Sciatic nerve (tissue), 2 donors: Measurements from ENCODE around the gene TKT. TPM values are rescaled to one million over a fixed set of nuclear protein-coding genes. Genes with fewer than 3 reads are reported as not detected.

Source experiments
- ATAC-seq: fragments of 200-7000 bp; cut with Tn5 transposase; one replicate; pipeline ENCODE4 v1.9.1; 2020; ENCODE audit warnings: mild to moderate bottlenecking, moderate library complexity
- DNase-seq: peaks from one replicate; pipeline ENCODE4 v3.0.0-alpha.2; 2020; ENCODE audit warnings: low spot score
- intact Hi-C: fragments of 100-400 bp; cut with DNase I; formaldehyde crosslinking; loops from one replicate; pipeline ENCODE4 v1.14.2; 2022
- total RNA-seq: library from RNA; stranded (reverse); fragmentation: NEBNext Ultra II Directional; extraction: Animal tissue kit (Norgen Biotek cat#: 25700); gene quantifications from one replicate; pipeline ENCODE4 v1.2.1, GENCODE V29; 2021
- donor health status: DM: no; HTN: no; CAD: no.
- donor health status: DM: no; HTN: no; CAD: no.

TKT gene
- total RNA-seq, 1 donor from 2014 or later, result 219 TPM

DNA sequence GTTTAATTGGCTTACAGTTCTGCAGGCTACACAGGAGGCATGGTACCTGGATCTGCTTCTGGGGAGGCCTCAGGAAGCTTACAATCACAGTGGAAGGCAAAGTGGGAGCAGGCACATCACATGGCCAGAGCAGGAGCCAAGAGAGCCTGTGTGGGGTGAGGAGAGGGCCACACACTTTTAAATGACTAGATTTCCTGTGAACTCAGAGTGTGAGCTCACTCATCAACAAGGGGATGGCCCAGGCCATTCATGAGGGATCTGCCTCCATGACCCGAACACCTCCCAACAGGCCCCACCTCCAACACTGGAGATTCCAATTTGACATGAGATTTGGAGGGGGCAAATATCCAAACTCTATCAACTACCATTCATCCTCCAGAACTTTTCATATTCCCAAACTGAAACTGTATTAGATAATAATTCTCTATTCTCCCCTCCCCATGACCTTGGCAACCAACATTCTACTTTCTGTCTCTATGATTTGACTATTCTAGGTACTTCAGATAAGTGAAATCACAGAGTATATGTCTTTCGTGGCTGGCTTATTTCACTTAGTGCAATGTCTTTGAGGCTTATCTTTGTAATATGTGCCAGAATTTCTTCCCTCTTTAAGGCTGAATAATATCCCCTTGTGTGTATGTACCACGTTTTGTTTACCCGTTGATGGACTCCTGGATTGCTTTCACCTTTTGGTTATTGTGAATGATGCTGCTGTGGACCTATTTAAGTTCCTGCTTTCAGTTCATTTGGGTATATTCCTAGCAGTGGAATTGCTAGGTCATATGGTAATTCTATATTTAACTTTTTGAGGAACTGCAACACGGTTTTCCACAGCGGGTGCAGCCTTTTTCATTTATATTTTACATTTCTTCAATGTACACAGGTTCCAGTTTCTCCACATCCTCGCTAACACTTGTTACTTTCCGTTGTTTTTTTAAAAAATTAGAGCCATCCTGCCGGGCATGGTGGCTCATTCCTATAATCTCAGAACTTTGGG, 43.8 kb downstream of the TKT start:
- ATAC-seq (no peak), DNase-seq (no peak)
- intact Hi-C loops, result no loop called here

DNA sequence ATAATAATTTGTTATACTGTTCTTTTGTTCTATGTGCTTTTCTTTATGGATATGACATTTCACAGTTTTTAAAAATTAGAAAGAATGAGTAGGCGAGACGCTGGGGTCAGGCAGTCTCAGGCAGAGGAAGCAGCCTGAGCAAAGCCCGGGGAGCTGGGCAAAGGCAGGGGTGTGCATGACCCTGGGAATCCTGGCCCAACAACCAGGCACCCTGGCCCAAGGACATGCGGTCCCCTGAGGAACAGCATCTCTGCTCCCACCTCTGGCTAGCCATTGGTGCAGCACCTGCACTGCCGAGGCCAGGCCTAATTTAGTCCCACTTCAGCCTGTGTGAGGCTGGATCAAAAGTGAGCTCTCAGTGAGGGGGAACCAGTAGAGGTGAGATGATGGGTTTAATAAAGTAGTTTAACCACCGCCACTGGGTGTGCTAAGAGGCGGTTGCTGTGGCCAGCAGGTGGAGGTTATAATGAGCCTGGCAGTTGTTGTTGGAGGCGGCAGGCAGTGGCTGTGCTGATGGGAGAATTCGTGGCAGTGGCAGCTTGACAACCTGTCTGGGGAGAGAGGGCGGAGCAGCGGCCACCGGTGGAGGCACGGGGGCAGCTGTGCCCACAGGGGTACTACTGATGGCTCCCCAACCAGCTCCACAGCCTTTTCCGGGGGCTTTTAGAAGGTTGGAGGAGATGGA, 53.3 kb downstream of the TKT start:
- DNase-seq (no peak), ATAC-seq (no peak)
- intact Hi-C loops, result loop anchor here (10.0 kb wide), 1 partner anchor 1152 kb away; no protein-coding TSS in a partner anchor

DNA sequence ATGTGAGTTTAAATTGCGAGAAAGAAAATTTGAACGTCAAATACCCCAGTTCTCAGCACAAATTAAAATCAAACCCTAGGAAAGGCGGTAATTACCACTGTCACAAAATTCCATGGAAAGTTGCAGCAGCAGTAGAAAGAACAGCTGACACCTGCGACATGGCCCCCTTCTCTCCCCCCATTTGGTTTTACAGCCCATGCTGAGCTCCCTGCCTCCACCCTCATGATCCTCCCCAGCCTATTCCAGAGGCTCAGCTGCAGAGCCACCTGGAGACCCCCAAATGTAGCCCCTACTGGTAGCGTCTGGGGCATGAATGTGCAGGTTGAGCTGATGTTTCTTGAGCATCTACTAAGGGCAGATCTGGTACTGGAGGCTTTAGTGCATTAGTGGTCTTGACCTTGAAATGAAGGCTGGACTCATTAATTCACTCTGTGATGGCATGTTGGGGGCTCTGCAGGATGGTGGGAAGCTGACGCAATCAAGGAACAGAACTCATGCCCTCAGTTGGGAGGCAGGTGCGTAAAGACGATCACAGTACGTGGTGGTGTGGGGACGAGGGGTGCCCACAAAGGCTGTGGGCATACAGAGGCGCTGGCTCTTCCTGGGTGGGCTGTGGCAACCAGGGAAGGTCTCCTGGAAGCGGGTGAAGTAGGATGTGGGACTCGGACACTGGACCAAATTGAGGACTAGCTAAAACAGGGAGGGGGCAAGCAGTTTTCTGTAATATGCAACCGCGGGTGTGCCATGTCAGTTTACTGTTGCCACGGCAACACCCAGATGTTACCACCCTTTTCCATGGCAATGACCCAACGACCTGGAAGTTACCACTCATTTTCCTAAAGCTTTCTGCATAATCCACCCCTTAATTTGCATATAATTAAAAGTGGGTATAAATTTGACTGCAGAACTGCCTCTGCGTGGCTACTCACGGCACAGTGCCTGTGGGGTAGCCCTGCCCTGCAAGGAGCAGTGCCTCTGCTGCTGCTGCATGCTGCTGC, 55.0 kb downstream of the TKT start:
- no peak for ATAC-seq
- intact Hi-C loops, result loop anchor here (10.0 kb wide), 1 partner anchor 1154 kb away; no protein-coding TSS in a partner anchor
- DNase-seq, result no peak

DNA sequence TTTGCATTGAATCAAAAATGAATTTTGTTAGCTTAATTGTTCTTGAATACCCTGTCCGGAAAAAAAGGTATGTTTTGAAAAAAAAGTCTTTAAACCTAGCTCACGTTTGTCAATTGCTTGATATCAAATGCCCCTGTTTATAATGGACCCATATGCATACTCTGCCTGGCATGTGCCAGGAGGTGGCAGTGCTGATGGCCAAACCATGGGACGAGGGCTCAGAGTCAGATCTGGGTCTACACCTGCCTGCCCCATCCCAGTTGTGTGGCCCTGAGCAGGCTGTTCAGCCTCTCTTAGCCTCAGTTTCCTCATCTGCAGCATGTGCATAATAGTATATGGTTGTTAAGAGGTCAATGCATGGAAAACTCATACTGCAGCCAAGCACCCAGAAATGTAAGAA, 56.0 kb downstream of the TKT start:
- intact Hi-C loops, result loop anchor here (5.0 to 10.0 kb wide), 2 partner anchors 88 to 1155 kb away; no protein-coding TSS in a partner anchor
- no peak for ATAC-seq
- DNase-seq, result no peak

DNA sequence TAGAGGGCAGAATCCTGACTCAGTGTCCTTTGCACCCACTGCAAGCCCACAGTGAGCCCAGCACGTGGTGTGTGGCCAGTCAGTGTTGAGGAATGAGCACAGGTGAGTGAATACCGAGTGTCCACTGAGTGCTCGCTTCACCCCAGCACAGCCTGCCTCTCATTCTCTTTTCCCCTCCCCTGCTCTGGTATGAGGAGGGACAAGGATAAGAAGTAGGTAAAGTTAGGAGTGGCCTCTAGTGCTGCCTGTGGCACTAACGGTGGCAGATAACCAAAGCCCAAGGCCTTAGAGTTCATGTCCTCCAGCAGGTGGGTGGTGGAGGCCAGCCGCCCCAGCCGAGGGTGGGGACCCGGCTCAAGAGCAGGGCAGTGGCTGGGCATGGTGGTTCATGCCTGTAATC, 56.8 kb downstream of the TKT start:
- DNase-seq (no peak), ATAC-seq (no peak)
- intact Hi-C loops, result loop anchor here (5.0 kb wide), 1 partner anchor 87 kb away; no protein-coding TSS in a partner anchor

DNA sequence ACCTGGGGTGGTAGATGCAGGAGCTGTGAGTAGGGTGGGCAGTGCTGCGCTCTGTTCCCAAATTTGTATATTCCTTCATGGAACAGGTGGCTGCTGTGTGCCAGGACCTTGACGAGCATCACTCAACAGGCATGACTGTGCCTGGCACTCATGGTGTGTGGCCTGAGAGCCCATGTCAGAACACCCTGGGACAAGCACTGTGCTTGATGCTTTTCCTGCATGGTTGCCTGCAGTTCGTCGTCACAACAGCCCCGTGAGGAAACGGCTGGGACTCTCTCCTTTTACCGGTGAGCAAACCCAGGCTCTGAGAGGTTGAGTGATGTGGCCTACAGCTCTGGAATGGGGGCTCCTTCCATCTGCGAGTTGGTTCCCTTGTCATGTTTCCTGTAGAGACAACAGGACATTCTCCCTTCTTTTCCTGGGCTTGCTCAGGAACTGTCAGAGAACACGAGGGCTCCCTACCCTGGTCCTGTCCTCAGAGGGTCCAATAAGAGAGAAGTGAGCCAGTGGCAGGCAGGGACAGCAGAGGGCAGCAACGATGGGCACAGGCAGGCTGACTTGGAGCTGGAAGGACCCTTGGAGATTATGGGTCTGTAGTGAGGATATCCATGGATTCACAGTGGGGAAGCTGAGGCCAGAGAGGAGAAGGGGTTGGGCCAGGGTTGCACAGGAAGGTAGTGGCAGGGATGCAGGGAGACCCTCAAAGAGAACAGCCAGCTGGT, 57.4 kb downstream of the TKT start:
- intact Hi-C loops, result loop anchor here (5.0 kb wide), 1 partner anchor 86 kb away; no protein-coding TSS in a partner anchor
- DNase-seq (no peak), ATAC-seq (no peak)

DNA sequence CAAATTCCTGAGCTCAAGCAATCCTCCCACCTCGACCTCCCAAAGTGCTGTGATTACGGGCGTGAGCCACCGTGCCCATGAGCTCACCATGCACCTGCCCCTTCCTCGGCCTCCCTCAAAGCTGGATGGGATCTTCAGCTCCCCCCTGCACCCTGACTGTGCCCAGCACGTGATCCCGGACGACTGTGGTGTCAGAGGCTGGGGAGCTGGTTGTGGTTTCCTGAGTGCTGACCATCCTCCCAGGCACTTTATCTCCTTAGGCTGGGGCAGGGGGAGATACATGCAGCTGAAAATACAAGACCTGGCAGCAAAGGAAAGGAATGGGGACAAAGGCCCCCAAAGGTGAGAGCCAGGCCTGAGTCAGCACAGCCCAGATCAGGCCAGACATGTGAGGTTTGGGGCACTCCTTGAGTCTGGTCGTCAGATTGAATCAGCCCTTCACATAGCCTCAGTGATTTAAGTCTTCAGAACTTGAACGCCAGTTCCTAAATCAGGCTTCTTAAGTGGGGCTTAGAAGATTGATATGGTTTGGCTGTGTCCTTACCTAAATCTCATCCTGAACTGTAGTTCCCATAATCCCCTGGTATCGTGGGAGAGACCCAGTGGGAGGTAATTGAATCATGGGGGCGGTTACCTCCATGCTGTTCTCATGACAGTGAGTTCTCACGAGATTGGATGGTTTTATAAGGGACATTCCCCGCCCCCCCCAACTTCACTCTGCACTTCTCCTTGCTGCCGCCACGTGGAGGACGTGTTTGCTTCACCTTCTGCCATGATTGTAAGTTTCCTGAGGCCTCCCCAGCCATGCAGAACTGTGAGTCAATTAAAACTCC, 59.0 kb downstream of the TKT start:
- intact Hi-C loops, result loop anchor here (5.0 kb wide), 1 partner anchor 84 kb away; no protein-coding TSS in a partner anchor
- ATAC-seq (no peak), DNase-seq (no peak)

DNA sequence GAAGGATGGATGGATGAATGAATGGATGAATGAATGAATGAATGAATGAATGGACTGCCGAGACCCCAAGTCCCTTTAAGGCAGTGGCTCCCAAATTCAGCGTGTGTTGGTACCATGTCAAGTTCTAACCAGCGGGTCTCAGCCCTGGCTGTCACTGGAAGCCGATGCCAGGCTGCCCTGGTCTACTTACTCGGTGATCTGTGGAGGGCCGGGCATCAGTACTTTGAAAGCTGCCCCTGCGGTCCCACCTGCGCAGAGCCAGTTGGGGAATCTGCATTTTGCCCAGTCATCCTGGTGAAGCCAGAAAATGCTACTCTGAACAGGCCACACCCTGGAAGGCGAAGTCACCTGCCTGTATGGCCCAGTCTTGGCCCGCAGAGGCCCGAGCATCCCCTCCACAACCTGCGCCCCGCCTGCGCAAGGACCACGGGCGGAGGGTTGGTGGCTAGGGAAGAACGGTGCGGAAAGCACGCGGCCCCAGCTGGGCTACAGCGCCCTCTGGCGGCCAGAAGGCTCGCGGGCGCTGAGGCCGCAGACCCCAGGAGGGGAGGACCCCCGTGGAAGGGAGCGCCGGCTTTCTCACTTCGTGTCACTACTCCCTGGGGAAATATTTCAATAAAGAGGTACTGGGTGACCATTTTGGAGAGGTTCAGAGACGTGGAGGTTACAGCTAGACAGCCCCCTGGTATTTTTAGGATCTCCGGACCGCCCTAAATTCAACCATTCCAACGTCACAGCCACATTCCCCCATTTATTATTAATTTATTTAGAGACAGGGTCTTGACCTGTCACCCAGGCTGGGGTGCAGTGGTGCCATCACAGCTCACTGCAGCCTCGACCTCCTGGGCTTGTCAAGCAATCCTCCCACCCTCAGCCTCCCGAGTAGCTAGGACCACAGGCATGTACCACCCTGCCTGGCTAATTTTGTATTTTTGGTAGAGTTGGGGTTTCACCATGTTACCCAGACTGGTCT, 59.9 kb downstream of the TKT start:
- intact Hi-C loops, result loop anchor here (5.0 kb wide), 1 partner anchor 84 kb away; no protein-coding TSS in a partner anchor
- DNase-seq (peak; percentile 78), ATAC-seq (peak; percentile 76)

DNA sequence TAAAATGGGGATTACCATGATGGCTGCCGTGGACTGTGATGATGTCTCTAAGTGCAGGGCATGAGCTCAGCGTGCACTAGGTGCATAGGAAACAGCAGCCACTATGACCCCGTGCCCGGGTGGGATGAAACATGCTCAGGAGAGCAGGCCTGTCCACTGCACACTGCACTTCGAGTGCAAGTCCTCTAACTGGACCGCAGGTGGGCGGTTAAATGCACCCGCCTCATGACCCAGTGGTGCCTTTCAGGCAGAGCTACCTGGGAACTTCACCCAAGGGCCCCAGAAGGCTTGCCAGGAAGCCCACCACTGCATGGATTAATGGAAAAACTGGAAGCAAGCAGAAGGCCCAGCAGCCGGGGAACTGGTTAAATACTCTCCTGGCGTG, 60.8 kb downstream of the TKT start:
- intact Hi-C loops, result loop anchor here (5.0 kb wide), 1 partner anchor 83 kb away; no protein-coding TSS in a partner anchor
- DNase-seq, result no peak
- no peak for ATAC-seq

DNA sequence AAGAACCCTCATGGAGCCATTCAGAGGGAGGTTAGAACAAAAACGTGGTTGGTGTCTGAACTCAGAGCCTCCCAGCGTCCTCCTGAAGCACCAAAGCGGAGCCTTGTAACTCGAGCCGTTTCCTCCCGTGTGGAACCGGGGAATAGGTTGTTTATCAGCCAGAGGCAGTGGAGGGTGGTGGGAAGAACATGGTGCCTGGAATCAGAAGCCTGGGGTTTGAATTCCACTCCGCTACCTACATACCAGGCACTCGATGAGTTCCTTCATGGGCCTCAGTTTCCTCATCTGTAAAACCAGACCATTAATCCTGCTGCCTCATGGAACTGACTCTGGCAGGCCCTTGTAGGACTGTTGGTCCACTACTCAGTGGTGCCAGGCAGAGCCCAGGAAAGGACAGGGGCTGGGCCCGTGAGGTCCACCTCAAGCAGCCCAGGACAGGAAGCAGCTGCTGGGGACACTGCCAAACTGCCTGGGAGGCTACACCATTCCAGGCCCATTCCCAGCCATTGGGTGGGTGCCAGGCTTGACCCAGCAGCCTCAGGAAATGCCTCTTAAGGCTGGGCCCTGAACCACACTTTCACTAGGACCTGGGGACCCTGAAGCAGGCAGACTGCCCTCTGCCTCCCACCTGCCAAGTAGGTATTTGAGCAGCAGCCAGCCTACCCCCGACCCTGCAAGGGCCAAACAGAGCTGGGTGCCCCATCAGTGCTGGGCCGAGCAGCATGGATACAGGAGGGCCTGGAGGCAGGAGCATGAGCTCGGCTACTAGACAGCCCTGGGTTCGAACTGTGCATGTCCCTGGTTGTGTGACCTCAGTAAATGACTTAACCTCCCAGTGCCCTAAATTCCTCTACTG, 61.4 kb downstream of the TKT start:
- DNase-seq, result no peak
- intact Hi-C loops, result loop anchor here (5.0 kb wide), 1 partner anchor 82 kb away; no protein-coding TSS in a partner anchor
- ATAC-seq, result peak; percentile 15

DNA sequence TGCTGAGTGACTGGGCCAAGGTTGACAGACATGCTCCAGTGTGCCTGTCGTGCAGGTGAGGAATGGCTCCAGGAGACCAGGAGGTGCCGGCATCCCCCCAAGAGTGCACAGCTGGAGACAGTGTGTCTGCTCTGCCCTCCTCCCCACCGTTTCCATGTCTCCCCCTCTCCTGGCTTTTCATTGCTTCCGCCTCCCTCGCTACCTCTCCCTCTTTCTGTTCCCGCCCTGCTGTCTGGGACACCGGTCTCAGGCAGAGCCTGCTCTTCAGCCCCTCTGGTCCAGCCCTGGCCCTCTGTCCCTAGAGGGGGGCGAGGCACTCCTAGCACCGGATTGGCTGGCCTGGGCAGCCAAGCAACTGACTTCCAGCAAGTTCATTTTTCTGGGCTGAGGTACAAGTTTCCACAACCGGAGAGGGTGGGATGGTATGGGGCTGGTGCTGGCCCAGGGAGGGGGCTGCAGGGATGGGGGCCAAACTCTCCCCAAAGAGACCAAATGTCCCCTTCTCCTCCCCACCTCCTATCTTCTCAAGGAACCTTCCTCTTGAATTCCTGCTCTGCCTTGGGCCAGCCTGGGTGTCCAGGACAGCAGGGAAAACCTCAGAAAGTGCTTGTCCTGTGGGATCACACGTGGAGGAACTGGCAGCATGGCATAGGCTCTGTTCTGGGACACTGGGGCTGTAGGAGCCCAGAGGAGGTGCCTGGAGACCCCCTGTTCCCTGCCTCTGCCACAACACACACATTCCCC, 62.2 kb downstream of the TKT start:
- intact Hi-C loops, result no loop called here
- ATAC-seq (peak; percentile 69), DNase-seq (no peak)

DNA sequence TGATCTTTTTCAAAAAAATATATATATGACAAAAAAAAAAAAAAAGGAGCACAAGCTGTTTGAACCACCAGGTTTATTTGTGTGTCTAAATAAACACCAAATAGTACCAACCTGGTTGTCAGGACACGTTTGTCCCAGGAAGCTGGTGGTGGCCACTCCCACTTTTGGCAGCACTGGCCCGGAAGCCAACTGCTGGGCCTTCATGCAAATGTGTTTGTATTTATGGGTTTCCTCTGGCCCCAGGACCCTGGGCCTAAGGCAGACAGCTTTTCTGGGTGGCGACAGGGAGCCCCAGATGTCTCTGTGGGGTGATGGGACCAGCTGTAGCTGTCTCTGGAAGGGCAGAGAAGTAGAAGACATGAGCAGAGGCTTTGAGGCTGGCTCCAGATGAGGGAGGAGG, 63.2 kb downstream of the TKT start:
- no peak for ATAC-seq
- DNase-seq, result no peak
- intact Hi-C loops, result no loop called here

DNA sequence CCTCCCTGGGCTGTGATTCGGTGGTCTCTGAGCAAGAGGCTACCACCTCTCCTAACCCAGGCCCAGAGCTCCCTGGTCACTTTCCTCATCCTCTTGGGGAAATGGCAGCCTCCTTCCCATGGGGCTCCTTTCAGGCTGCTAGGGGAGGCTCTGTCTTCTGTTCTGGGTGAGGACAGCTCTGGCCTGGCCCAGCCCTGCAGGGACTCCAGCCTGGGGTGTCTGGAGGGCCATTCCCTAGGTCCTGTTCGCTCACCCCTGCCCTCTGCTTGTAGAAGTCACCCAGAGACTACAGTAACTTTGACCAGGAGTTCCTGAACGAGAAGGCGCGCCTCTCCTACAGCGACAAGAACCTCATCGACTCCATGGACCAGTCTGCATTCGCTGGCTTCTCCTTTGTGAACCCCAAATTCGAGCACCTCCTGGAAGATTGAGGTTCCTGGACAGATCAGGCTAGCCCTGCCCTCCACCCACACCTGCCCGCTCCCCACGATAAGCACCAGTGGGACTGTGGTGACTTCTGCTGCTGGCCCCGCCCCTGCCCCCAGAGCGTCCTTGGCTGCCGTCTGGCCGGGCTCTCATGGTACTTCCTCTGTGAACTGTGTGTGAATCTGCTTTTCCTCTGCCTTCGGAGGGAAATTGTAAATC, 63.9 kb downstream of the TKT start:
- intact Hi-C loops, result no loop called here
- ATAC-seq (no peak), DNase-seq (peak; percentile 50)

DNA sequence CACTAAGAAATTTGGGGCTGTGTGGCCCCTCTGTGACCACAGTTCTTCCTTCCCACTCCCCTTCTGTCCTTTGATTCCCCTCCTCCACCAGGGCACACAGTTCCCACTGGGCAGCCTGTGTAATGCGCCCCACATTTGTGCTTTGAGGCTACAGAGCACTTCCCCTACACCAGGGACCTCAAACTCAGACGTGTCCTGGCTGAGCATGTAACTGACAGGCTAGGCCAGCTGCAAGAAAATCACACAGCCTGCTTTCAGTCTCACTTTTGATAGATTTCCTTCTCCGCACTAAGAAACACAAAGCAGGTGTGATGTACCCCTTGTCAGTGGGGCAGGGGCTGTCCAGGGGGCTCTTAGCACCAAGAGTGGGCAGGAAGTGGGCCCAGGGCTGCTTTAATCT, 65.2 kb downstream of the TKT start:
- DNase-seq (no peak), ATAC-seq (no peak)
- intact Hi-C loops, result no loop called here
